ENCODE data around the gene TBX5. TPM values are rescaled to one million over a fixed set of nuclear protein-coding genes. Genes with fewer than 3 reads are reported as not detected.

Gene TBX5
- total RNA-seq, 2 experiments from 2014 or later, result not detected

GRCh38 chr12:114391088-114391487, 14.9 kb downstream of the TBX5 start:
- ChIA-PET CTCF (no interaction called here), POLR2A (no interaction called here)

DNA sequence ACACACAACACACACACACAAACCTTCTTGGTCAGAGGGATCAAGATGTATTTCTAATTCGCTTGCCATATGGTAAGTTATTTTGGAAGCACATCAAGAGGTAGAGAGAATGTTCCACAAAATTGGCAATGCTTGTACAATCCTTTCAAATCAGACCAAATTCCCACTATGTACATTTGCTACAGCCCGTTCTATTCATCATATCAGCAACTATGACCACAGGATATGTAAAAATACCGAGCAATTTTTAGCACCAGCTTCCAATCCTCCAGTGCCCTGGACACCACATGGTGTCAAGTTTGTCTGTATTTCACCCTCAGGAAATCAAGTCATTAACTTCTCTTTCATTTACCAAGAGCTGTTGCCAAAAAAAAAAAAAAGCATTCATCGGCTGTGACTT, 21.2 kb downstream of the TBX5 start:
- POLR2A ChIA-PET, result no interaction called here
- CTCF ChIA-PET, result no interaction called here
- DNase-seq, result no peak
- intact Hi-C loops (cut with micrococcal nuclease), result no loop called here
- H3K4me1 Mint-ChIP-seq (ENCODE audit: low read depth), result no peaks in the 10 kb centered on the region
- no peaks in the 10 kb centered on the region for H3K9me3 Mint-ChIP-seq
- TF ChIP-seq, protein P1, sequence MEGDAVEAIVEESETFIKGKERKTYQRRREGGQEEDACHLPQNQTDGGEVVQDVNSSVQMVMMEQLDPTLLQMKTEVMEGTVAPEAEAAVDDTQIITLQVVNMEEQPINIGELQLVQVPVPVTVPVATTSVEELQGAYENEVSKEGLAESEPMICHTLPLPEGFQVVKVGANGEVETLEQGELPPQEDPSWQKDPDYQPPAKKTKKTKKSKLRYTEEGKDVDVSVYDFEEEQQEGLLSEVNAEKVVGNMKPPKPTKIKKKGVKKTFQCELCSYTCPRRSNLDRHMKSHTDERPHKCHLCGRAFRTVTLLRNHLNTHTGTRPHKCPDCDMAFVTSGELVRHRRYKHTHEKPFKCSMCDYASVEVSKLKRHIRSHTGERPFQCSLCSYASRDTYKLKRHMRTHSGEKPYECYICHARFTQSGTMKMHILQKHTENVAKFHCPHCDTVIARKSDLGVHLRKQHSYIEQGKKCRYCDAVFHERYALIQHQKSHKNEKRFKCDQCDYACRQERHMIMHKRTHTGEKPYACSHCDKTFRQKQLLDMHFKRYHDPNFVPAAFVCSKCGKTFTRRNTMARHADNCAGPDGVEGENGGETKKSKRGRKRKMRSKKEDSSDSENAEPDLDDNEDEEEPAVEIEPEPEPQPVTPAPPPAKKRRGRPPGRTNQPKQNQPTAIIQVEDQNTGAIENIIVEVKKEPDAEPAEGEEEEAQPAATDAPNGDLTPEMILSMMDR (IDR thresholded peaks at IDR 0.05), result no peak
- peaks cover 5% of the 10 kb centered on the region for H3K27me3 Mint-ChIP-seq
- no peak for ATAC-seq
- no peaks in the 10 kb centered on the region for H3K36me3 Mint-ChIP-seq (ENCODE audit: low read depth)
- H3K27ac Mint-ChIP-seq, result no peak overlapping the region
- no peak overlapping the region for H3K4me3 Mint-ChIP-seq

More at GRCh38 chr12:114391088-114391487, 14.9 kb downstream of the TBX5 start:
- no peaks in the 10 kb centered on the region for H3K9me3 Mint-ChIP-seq
- ATAC-seq (no peak), DNase-seq (no peak)
- intact Hi-C loops (cut with micrococcal nuclease), result no loop called here
- peaks cover 47% of the 10 kb centered on the region for H3K27me3 Mint-ChIP-seq
- H3K4me1 Mint-ChIP-seq (ENCODE audit: low read depth), result peaks cover 4% of the 10 kb centered on the region
- no peak overlapping the region for H3K27ac Mint-ChIP-seq
- TF ChIP-seq, protein P1 (IDR thresholded peaks at IDR 0.05), result no peak
- no peak overlapping the region for H3K4me3 Mint-ChIP-seq
- no peaks in the 10 kb centered on the region for H3K36me3 Mint-ChIP-seq (ENCODE audit: low read depth)

GRCh38 chr12:114381177-114381576, 24.8 kb downstream of the TBX5 start:
- Mint-ChIP-seq H3K4me1 (ENCODE audit: low read depth) (no peaks in the 10 kb centered on the region), H3K4me3 (no peak overlapping the region), H3K27ac (no peak overlapping the region), H3K27me3 (peaks cover 5% of the 10 kb centered on the region), H3K9me3 (no peaks in the 10 kb centered on the region), H3K36me3 (ENCODE audit: low read depth) (no peaks in the 10 kb centered on the region)
- ATAC-seq (no peak), DNase-seq (no peak)
- POLR2A ChIA-PET, result no interaction called here
- TF ChIP-seq, protein P1 (IDR thresholded peaks at IDR 0.05), result no peak
- intact Hi-C loops (cut with micrococcal nuclease), result no loop called here
- CTCF ChIA-PET, result no interaction called here

DNA sequence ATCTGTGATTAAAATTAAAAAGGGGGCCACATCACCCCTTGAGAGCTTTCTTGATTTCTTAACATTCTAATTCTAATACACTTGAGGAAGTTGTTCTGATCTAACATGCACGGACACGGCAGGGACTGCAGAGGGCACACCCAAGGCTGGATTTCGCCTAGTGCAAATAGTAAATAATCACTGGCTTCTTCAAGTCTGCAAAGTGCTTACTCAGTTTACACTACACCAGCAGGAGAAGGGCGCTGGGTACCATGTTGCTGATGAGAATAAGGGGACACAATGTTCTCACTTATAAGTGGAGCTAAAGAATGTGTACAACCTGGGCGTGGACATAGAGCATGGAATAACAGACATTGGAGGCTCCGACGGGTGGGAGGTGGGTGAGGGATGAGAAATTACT, 34.2 kb downstream of the TBX5 start:
- ChIA-PET CTCF (no interaction called here), POLR2A (no interaction called here)

GRCh38 chr12:114371250-114371649, 34.7 kb downstream of the TBX5 start:
- Mint-ChIP-seq H3K36me3 (ENCODE audit: low read depth) (no peaks in the 10 kb centered on the region), H3K27ac (no peak overlapping the region), H3K4me1 (ENCODE audit: low read depth) (no peaks in the 10 kb centered on the region), H3K9me3 (no peaks in the 10 kb centered on the region), H3K27me3 (peaks cover 7% of the 10 kb centered on the region), H3K4me3 (no peak overlapping the region)
- ChIA-PET CTCF (no interaction called here), POLR2A (no interaction called here)
- intact Hi-C loops (cut with micrococcal nuclease), result no loop called here
- ATAC-seq, result no peak
- TF ChIP-seq, protein P1 (IDR thresholded peaks at IDR 0.05), result no peak
- no peak for DNase-seq

More for the DNA sequence above, 34.2 kb downstream of the TBX5 start:
- TF ChIP-seq, protein P1 (IDR thresholded peaks at IDR 0.05), result no peak
- no peak for ATAC-seq
- intact Hi-C loops (cut with micrococcal nuclease), result no loop called here
- no peak for DNase-seq
- Mint-ChIP-seq H3K9me3 (no peaks in the 10 kb centered on the region), H3K27me3 (peaks cover 7% of the 10 kb centered on the region), H3K4me3 (no peak overlapping the region), H3K27ac (no peak overlapping the region), H3K4me1 (ENCODE audit: low read depth) (no peaks in the 10 kb centered on the region), H3K36me3 (ENCODE audit: low read depth) (no peaks in the 10 kb centered on the region)
